Adrenal gland (tissue), 12 donors: Measurements from ENCODE around the gene COL6A2. TPM values are rescaled to one million over a fixed set of nuclear protein-coding genes. Genes with fewer than 3 reads are reported as not detected.

Experiments
- DNase-seq, 7 donors: peaks; one replicate each; pipeline ENCODE4 v3.0.0-alpha.2; 2019 to 2020
- H3K27ac ChIP-seq, 5 donors: fragments of 200-600 bp; sonication (generic) in 4 of 5; 1 replicate in 3 of 5; 2 replicates in 2 of 5; pipeline versions ENCODE4 v1.5.1 to v1.8.0; 2016 to 2020; ENCODE audit warnings: mild to moderate bottlenecking in 1 of 5
- H3K27me3 ChIP-seq: fragments of 200-600 bp; 2 replicates; pipeline ENCODE4 v1.8.0; 2021
- H3K36me3 ChIP-seq, 2 donors: fragments of 200-600 bp; replicated peaks in 1 of 2; 1 replicate in 1 of 2; 2 replicates in 1 of 2; pipeline versions ENCODE4 v1.5.1 to v1.8.0; 2018 to 2022
- H3K4me1 ChIP-seq, 2 donors: fragments of 200-600 bp; replicated peaks in 1 of 2; 1 replicate in 1 of 2; 2 replicates in 1 of 2; pipeline versions ENCODE4 v1.5.1 to v1.8.0; 2018 to 2021
- H3K4me3 ChIP-seq, 4 donors: fragments of 200-600 bp; sonication (generic) in 3 of 4; one replicate each; pipeline ENCODE4 v1.5.1; 2016 to 2018
- H3K9me3 ChIP-seq, 3 donors: fragments of 200-600 bp; sonication (generic) in 1 of 3; replicated peaks in 1 of 3; 1 replicate in 2 of 3; 2 replicates in 1 of 3; pipeline versions ENCODE4 v1.5.1 to v1.8.0; 2016 to 2021
- POLR2A ChIP-seq, 2 donors: fragments of 450-650 bp; IDR thresholded peaks; one replicate each; pipeline ENCODE4 v1.6.1; 2017; ENCODE audit warnings: antibody characterized with exemption in 2 of 2, mild to moderate bottlenecking in 2 of 2, moderate library complexity in 1 of 2
- WGBS, 4 donors: extraction: QIAGEN DNeasy Blood & Tissue Kit in 2 of 4; methylation state at CpG; one replicate each; pipeline versions ENCODE4 v1.1.5 to v1.1.7; 2013 to 2017; 5-methylcytosine and 5-hydroxymethylcytosine counted together
- intact Hi-C, 2 donors: fragments of 100-400 bp; cut with DNase I; formaldehyde crosslinking; loops; one replicate each; pipeline versions ENCODE4 v1.14.1 to v1.15.0; 2022 to 2023
- polyA plus RNA-seq, 3 donors: library from polyadenylated mRNA; stranded (reverse); fragments of 200-250 nt in 2 of 3; fragments of 350-450 nt in 1 of 3; fragmentation: Illumina TruSeq in 1 of 3; extraction: RNeasy Lipid Tissue Mini Kit (QIAGEN cat#74804) in 1 of 3; gene quantifications; one replicate each; pipeline ENCODE4 v1.2.3, GENCODE V29; 2013 to 2014
- total RNA-seq, 9 donors: library from RNA; depleted of rRNA in 4 of 9; stranded (reverse); fragments of >200 nt in 4 of 9; fragments of 120-200 nt in 1 of 9; fragmentation: NEBNext Ultra II Directional in 1 of 9; extraction: Animal tissue kit (Norgen Biotek cat#: 25700) in 1 of 9; gene quantifications; one replicate each; pipeline versions ENCODE4 v1.1.0 to v1.2.4, GENCODE V29; 2013 to 2023
- TF ChIP-seq, protein P1 (sequence below), 6 experiments: fragments of 450-650 bp in 4 of 6; fragments of 200-600 bp in 2 of 6; sonication (generic) in 1 of 6; IDR thresholded peaks; 1 replicate in 5 of 6; 2 replicates in 1 of 6; pipeline versions ENCODE4 v1.5.1 to v1.8.0; 2016 to 2021; ENCODE audit warnings: antibody characterized with exemption in 6 of 6, mild to moderate bottlenecking in 2 of 6, moderate library complexity in 1 of 6
- donor health status: healthy with polysubstance abuse.
- donor health status: Bipolar disorder and iron deficiency.
- donor health status: DM: yes; HTN: yes; CAD: no.
- donor health status: DM: no; HTN: no; CAD: no.
- donor health status: DM: no; HTN: no; CAD: no.
- donor health status: DM: yes; HTN: yes; CAD: no.

Gene COL6A2
- total and polyA plus RNA-seq, 12 donors: 19.0 to 543 (median 181) TPM

DNA sequence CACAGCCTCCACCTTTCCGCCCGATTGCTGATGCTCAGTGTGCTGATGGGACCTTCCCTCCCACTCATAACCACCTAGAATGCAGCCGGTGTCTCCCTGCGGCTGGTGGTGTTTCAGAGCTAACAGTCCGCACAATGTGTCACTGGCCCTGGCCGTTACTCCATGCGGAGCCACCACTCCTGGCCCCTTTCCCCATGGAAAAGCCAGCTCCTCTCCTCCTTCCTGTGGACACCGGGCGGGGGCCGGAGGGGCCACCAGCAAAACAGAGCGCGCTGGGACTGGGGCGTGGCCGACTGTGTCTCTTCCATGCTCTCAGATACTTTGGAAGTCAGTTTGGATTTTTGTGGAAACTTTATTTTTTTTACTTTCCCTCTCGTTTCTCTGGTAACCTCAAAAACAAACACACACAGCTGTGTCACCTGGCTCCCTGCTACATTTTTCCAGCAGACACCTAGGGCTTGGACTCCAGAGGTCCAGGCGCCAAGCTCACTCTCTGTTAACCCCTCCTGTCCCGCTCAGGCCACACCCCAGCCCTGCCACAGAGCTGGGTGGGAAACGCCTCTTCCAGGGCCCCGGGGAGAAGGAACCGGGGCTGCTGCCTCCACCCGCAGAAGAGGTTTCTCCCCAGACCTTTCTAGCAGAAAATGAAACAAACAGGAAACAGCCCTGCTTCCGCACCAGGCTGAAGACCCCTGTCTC, 32.5 kb upstream of the COL6A2 start:
- no peaks in the 10 kb centered on the region for H3K4me1 ChIP-seq
- H3K4me3 ChIP-seq: no peak overlapping the region
- TF ChIP-seq, protein P1, sequence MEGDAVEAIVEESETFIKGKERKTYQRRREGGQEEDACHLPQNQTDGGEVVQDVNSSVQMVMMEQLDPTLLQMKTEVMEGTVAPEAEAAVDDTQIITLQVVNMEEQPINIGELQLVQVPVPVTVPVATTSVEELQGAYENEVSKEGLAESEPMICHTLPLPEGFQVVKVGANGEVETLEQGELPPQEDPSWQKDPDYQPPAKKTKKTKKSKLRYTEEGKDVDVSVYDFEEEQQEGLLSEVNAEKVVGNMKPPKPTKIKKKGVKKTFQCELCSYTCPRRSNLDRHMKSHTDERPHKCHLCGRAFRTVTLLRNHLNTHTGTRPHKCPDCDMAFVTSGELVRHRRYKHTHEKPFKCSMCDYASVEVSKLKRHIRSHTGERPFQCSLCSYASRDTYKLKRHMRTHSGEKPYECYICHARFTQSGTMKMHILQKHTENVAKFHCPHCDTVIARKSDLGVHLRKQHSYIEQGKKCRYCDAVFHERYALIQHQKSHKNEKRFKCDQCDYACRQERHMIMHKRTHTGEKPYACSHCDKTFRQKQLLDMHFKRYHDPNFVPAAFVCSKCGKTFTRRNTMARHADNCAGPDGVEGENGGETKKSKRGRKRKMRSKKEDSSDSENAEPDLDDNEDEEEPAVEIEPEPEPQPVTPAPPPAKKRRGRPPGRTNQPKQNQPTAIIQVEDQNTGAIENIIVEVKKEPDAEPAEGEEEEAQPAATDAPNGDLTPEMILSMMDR (IDR thresholded peaks at IDR 0.05): no peak
- TF ChIP-seq POLR2A (IDR thresholded peaks at IDR 0.05): no peak
- no peaks in the 10 kb centered on the region for H3K9me3 ChIP-seq
- peak overlapping the region in 3 of 5 donors; percentile 13 to 85 (median 65) for H3K27ac ChIP-seq
- no peaks in the 10 kb centered on the region for H3K27me3 ChIP-seq
- 45 to 54% (median 47%) methylated on average over 20 to 22 of the region's 22 CpGs for WGBS, 4 donors
- H3K36me3 ChIP-seq: no peaks in the 10 kb centered on the region
- peak in 1 of 7 donors; percentile 18 for DNase-seq
- intact Hi-C loops: no loop called here

DNA sequence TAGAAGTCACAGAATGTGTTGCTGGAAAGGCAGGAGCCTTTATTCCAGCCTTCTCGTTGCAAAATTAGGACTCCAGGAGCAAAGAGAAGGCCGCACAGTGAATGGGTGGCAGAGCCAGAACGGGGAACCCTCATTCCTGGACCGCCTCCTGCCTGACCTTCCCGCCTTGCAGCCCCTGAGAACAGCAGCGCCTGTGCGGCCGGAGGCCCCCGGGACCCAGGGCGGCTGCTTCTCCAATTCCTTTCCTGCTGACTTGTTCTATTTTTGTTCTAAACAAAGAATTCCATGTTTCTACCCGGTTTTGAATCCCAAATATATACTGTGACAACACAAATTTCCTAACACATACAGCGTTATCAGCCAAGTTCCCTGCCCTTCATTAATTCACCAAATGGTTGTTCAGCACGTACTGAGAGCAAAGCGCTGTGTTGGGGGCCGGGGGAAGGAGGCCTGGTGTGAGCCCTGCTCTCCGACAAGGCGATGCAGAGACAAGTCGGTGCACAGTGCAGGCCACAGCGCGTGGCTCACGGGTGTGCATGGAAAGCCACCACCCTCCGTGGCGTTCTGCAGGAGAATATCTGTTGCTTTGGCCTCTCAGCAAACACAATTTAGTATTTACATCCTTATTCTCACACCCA, 31.9 kb upstream of the COL6A2 start:
- H3K9me3 ChIP-seq: no peaks in the 10 kb centered on the region
- H3K4me1 ChIP-seq: no peaks in the 10 kb centered on the region
- WGBS, 4 donors: 64 to 67% (median 65%) methylated on average over 23 of the region's 23 CpGs
- H3K4me3 ChIP-seq: no peak overlapping the region
- peak in 2 of 7 donors; percentile 13 to 29 for DNase-seq
- H3K36me3 ChIP-seq: no peaks in the 10 kb centered on the region
- H3K27ac ChIP-seq: peak overlapping the region in 3 of 5 donors; percentile 13 to 85 (median 65)
- intact Hi-C loops: no loop called here
- no peak for TF ChIP-seq POLR2A (IDR thresholded peaks at IDR 0.05)
- TF ChIP-seq, protein P1 (IDR thresholded peaks at IDR 0.05): no peak
- no peaks in the 10 kb centered on the region for H3K27me3 ChIP-seq

DNA sequence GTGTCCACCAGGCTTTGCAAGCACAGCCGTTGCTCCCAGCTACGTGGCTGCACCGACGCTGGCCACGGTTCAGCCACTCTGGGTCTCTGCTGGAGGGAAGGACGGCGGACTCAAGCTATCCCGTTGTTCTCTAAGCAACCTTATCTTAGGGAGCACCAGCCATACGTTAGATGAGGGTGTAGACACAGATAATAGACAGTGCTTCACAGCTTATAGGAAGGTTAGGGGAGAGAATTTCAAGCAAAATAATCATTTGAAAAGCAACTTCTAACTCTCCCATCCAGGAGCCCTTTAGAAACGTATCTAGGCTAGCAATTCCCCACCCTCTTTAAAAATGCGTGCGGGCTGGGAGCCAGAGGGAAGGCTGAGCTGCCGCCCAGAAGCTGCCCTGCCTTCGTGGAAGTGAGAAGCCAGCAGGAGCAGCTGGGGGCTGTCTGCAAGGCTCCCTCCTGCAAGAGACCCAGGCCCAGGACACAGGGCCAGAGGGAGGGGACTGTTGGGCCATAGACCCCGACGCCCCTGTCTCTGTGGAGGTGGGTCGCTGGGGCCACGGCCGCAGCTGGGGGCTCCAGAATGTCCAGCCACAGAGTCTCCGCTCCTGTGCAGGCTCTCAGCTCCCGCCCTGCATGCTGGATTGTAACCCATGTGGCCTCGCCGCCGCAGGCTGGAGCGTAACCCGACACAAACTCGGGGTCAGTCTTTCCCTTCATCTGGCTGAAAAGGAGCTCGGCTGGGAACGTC, 31.2 kb upstream of the COL6A2 start:
- TF ChIP-seq, protein P1 (IDR thresholded peaks at IDR 0.05): no peak
- TF ChIP-seq POLR2A (IDR thresholded peaks at IDR 0.05): no peak
- Histone ChIP-seq H3K27me3 (no peaks in the 10 kb centered on the region), H3K36me3 (no peaks in the 10 kb centered on the region), H3K4me1 (no peaks in the 10 kb centered on the region), H3K9me3 (no peaks in the 10 kb centered on the region), H3K4me3 (no peak overlapping the region), H3K27ac (peak overlapping the region in 3 of 5 donors; percentile 13 to 85 (median 65))
- intact Hi-C loops: no loop called here
- 52 to 67% (median 59%) methylated on average over 21 to 29 of the region's 29 CpGs for WGBS, 4 donors
- DNase-seq: peak in 2 of 7 donors; percentile 25 to 53
